OCI-LY3 (cell line): ENCODE data around the gene EHMT1.

ENCODE experiments used
- H2AFZ ChIP-seq: fragments of 200-600, 300-600 bp; shearing (Covaris generic); 2 replicates; pipeline ENCODE4 v1.6.0; 2014; ENCODE audit warnings: antibody characterized with exemption, low read depth, low read length
- H3K27ac ChIP-seq: fragments of 200-600, 300-600 bp; sonication (generic); 2 replicates; pipeline ENCODE4 v1.5.1; 2014; ENCODE audit warnings: mild to moderate bottlenecking, low read length, moderate library complexity, mixed read lengths
- H3K27me3 ChIP-seq: fragments of 200-600, 300-600 bp; sonication (generic); 2 replicates; pipeline ENCODE4 v1.6.1; 2014; ENCODE audit warnings: low read depth, low read length, mixed read lengths
- H3K36me3 ChIP-seq: fragments of 200-600, 300-600 bp; sonication (generic); replicated peaks from 2 replicates; pipeline ENCODE3; 2014; ENCODE audit warnings: low read depth, low read length, mixed read lengths
- H3K4me1 ChIP-seq: fragments of 300-600, 200-600 bp; sonication (generic); 2 replicates; pipeline ENCODE4 v1.6.1; 2014; ENCODE audit warnings: low read length, mixed read lengths
- H3K4me2 ChIP-seq: fragments of 200-600, 300-600 bp; sonication (generic); 2 replicates; pipeline ENCODE4 v1.6.1; 2014; ENCODE audit warnings: low read length, mixed read lengths
- H3K4me3 ChIP-seq: fragments of 300-600, 200-600 bp; sonication (generic); 2 replicates; pipeline ENCODE4 v1.5.1; 2014; ENCODE audit warnings: antibody characterized with exemption, mild to moderate bottlenecking, low read length, moderate library complexity
- H3K79me2 ChIP-seq: fragments of 300-600, 200-600 bp; shearing (Covaris generic); 2 replicates; pipeline ENCODE4 v1.6.1; 2014; ENCODE audit warnings: mild to moderate bottlenecking, low read length, mixed read lengths
- H3K9ac ChIP-seq: fragments of 300-600, 200-600 bp; shearing (Covaris generic); 2 replicates; pipeline ENCODE4 v1.6.0; 2014; ENCODE audit warnings: mild to moderate bottlenecking, low read length, moderate library complexity
- H3K9me3 ChIP-seq: fragments of 200-600, 300-600 bp; shearing (Covaris generic); 2 replicates; pipeline ENCODE4 v1.6.1; 2014; ENCODE audit warnings: low read length, mixed read lengths; ENCODE audit not compliant: insufficient read depth
- H4K20me1 ChIP-seq: fragments of 200-600, 300-600 bp; sonication (generic); 2 replicates; pipeline ENCODE4 v1.6.1; 2016; ENCODE audit warnings: low read length, mixed read lengths; ENCODE audit not compliant: insufficient read depth
- CTCF ChIP-seq: fragments of 200-600, 300-600 bp; sonication (generic); IDR thresholded peaks from 2 replicates; pipeline ENCODE4 v1.5.1; 2014; ENCODE audit warnings: antibody characterized with exemption, low read length, low read depth
- EZH2phosphoT487 ChIP-seq: fragments of 200-600 bp; shearing (Covaris generic); IDR thresholded peaks from 2 replicates; pipeline ENCODE4 v1.6.1; 2018; ENCODE audit warnings: antibody characterized with exemption, mixed run types, low read depth

EHMT1 gene

GRCh38 chr9:137765536-137765935, 146.7 kb downstream of the EHMT1 start:
- no peaks in the 10 kb centered on the region for H4K20me1 ChIP-seq
- H3K79me2 ChIP-seq: peaks cover 22% of the 10 kb centered on the region
- H3K4me3 ChIP-seq: no peak overlapping the region
- no peak overlapping the region for H3K9ac ChIP-seq
- H3K27ac ChIP-seq: no peak overlapping the region
- TF ChIP-seq CTCF: no peak
- no peak for TF ChIP-seq EZH2phosphoT487
- no peaks in the 10 kb centered on the region for H3K9me3 ChIP-seq
- H3K4me2 ChIP-seq: no peak overlapping the region
- H3K36me3 ChIP-seq: peaks cover 84% of the 10 kb centered on the region
- no peak overlapping the region for H2AFZ ChIP-seq
- H3K4me1 ChIP-seq: peaks cover 21% of the 10 kb centered on the region
- no peaks in the 10 kb centered on the region for H3K27me3 ChIP-seq

DNA sequence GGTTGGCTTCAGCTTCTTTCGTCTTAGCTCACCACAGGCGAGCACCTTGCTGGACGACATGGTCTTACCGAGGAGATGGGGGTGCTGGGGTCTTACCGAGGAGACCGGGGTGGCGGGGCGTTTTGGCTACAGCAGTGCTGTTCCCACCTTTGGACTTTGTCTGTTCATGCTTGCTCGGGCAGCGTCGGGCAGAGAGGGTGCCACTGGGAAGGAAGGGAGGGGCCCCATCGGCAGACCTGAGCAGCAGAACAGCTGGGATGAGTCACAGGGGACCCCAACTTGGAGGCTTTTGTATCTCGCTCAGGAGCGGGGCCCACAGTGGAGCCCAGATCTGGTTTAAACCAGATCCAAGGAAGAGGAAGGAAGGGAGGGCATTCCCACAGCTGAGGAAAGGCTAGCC, 152.8 kb downstream of the EHMT1 start:
- no peaks in the 10 kb centered on the region for H3K27me3 ChIP-seq
- no peak overlapping the region for H3K4me3 ChIP-seq
- no peaks in the 10 kb centered on the region for H3K9me3 ChIP-seq
- peaks cover 65% of the 10 kb centered on the region for H3K36me3 ChIP-seq
- no peak overlapping the region for H2AFZ ChIP-seq
- no peak overlapping the region for H3K27ac ChIP-seq
- H3K4me1 ChIP-seq: no peaks in the 10 kb centered on the region
- no peaks in the 10 kb centered on the region for H4K20me1 ChIP-seq
- H3K4me2 ChIP-seq: no peak overlapping the region
- no peak overlapping the region for H3K9ac ChIP-seq
- peaks cover 17% of the 10 kb centered on the region; the same call in 1 of the 2 replicates for H3K79me2 ChIP-seq
- no peak for TF ChIP-seq EZH2phosphoT487
- TF ChIP-seq CTCF: no peak

- H3K36me3 ChIP-seq: peaks cover 65% of the 10 kb centered on the region
- H3K27me3 ChIP-seq: no peaks in the 10 kb centered on the region
- H4K20me1 ChIP-seq: no peaks in the 10 kb centered on the region
- no peak overlapping the region for H3K27ac ChIP-seq
- H3K9me3 ChIP-seq: no peaks in the 10 kb centered on the region
- H3K4me3 ChIP-seq: no peak overlapping the region
- H2AFZ ChIP-seq: no peak overlapping the region
- no peaks in the 10 kb centered on the region for H3K4me1 ChIP-seq
- no peak overlapping the region for H3K9ac ChIP-seq
- H3K79me2 ChIP-seq: peaks cover 17% of the 10 kb centered on the region; the same call in 1 of the 2 replicates
- no peak overlapping the region for H3K4me2 ChIP-seq
- TF ChIP-seq EZH2phosphoT487 (no peak), CTCF (peak; percentile 41)
These were observed 153.6 kb downstream of the EHMT1 start for GRCh38 chr9:137772281-137772873.

- H4K20me1 ChIP-seq: no peaks in the 10 kb centered on the region
- peaks cover 29% of the 10 kb centered on the region; the same call in 1 of the 2 replicates for H3K79me2 ChIP-seq
- H3K9ac ChIP-seq: no peak overlapping the region
- no peak overlapping the region for H3K4me2 ChIP-seq
- no peaks in the 10 kb centered on the region for H3K4me1 ChIP-seq
- TF ChIP-seq CTCF: no peak
- TF ChIP-seq EZH2phosphoT487: no peak
- H3K27ac ChIP-seq: no peak overlapping the region
- no peak overlapping the region for H2AFZ ChIP-seq
- H3K27me3 ChIP-seq: no peaks in the 10 kb centered on the region
- H3K4me3 ChIP-seq: no peak overlapping the region
- H3K9me3 ChIP-seq: no peaks in the 10 kb centered on the region
- peaks cover 71% of the 10 kb centered on the region for H3K36me3 ChIP-seq
These were observed 156.1 kb downstream of the EHMT1 start for GRCh38 chr9:137774775-137775386.
